ENCODE data around the gene GBX1.

The GBX1 gene

GRCh38 chr7:151144387-151144786 is 23.1 kb downstream of the GBX1 start:
- FAIRE-seq (no peak), DNase-seq (ENCODE audit: insufficient read length, low spot score) (no peak)
- TF ChIP-seq POU2F2 (IDR thresholded peaks at IDR 0.05; ENCODE audit: low read depth, low read length) (no peak), SPI1 (IDR thresholded peaks at IDR 0.05; ENCODE audit: low read depth, low read length) (no peak), POLR2A (IDR thresholded peaks at IDR 0.05; ENCODE audit: low read depth, low read length) (no peak), POLR2AphosphoS5 (IDR thresholded peaks at IDR 0.05; ENCODE audit: low read depth, low read length) (no peak), TAF1 (IDR thresholded peaks at IDR 0.05; ENCODE audit: low read depth, low read length) (no peak), PAX5 (IDR thresholded peaks at IDR 0.05; ENCODE audit: insufficient read depth, low read length, severe bottlenecking) (no peak)

DNA sequence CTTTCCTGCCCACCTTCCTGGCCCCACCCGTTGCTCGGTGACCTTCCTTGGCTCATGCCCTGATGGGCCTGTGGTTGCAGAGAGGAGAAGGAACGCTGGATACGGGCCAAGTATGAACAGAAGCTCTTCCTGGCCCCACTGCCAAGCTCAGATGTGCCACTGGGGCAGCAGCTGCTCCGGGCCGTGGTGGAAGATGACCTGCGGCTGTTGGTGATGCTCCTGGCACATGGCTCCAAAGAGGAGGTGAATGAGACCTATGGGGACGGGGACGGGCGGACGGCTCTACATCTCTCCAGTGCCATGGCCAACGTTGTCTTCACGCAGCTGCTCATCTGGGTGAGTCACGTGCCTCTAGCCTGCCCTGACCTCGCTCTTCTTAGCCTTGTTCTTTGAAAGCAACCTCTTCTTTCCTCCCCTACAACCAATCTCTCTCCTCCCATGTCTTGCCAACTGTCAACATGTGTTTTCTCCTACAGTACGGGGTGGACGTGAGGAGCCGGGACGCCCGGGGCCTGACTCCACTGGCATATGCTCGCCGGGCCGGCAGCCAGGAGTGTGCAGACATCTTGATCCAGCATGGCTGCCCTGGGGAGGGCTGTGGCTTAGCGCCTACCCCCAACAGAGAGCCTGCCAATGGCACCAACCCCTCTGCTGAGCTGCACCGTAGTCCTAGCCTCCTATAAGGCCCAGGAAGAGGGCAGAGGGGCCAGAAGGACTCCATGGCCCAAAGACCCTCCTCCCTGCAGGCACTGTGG is 24.1 kb downstream of the GBX1 start:
- DNase-seq (ENCODE audit: insufficient read length, low spot score) (no peak), FAIRE-seq (no peak)
- no peak for TF ChIP-seq TAF1 (IDR thresholded peaks at IDR 0.05; ENCODE audit: low read depth, low read length)
- no peak for TF ChIP-seq POLR2A (IDR thresholded peaks at IDR 0.05; ENCODE audit: low read depth, low read length)
- no peak for TF ChIP-seq PAX5 (IDR thresholded peaks at IDR 0.05; ENCODE audit: insufficient read depth, low read length, severe bottlenecking)
- TF ChIP-seq POU2F2 (IDR thresholded peaks at IDR 0.05; ENCODE audit: low read depth, low read length): no peak

DNA sequence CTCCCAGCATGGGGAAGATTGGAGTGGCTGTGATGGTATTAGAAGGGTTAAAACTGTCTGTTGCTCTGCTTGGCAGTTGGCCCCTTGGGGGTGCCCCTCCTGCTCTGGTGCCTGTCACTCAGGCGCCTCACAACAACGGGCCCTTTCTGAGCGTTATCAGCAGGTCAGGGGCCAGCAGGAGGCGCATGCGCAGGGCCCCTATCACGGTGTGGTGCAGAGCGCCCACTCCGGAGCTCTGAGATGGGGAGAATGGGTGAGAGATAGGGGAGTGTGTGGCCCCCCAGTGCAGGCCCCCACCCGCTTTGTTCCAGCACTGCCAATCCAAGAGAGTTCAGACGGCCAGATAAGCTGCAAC is 24.8 kb downstream of the GBX1 start:
- FAIRE-seq: no peak
- TF ChIP-seq TAF1 (IDR thresholded peaks at IDR 0.05; ENCODE audit: low read depth, low read length): no peak
- no peak for TF ChIP-seq POLR2A (IDR thresholded peaks at IDR 0.05; ENCODE audit: low read depth, low read length)
- DNase-seq (ENCODE audit: insufficient read length, low spot score): no peak

DNA sequence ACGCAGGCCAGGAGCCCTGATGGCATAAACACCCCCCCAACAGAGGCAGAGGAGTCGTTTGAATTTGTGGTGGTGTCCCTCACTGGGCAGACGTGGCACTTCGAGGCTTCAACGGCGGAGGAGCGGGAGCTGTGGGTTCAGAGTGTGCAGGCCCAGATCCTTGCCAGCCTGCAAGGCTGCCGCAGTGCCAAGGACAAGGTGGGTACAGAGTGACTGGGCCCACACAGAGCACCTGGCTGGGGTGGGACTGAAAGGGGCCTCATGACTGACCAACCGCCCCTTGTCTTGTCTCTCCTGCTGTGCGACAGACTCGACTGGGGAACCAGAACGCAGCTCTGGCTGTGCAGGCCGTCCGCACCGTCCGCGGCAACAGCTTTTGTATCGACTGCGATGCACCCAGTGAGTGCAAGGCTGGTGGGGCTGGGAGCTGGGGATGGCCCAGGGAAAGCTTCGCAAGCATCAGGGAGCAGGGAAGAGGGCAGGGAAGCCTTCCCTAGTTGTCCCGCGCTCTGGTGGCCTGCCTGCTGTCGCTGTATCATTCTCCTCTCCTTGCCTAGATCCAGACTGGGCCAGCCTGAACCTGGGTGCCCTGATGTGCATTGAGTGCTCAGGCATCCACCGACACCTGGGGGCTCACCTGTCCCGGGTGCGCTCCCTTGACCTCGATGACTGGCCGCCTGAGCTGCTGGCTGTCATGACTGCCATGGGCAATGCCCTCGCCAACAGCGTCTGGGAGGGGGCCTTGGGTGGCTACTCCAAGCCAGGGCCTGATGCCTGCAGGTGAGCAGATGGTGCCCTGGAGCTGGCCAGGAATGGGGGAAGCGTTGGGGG is 25.4 kb downstream of the GBX1 start:
- DNase-seq (ENCODE audit: insufficient read length, low spot score) (no peak), FAIRE-seq (no peak)
- TF ChIP-seq PAX5 (IDR thresholded peaks at IDR 0.05; ENCODE audit: insufficient read depth, low read length, severe bottlenecking): no peak
- no peak for TF ChIP-seq SPI1 (IDR thresholded peaks at IDR 0.05; ENCODE audit: low read depth, low read length)
- TF ChIP-seq POLR2A (IDR thresholded peaks at IDR 0.05; ENCODE audit: low read depth, low read length): no peak
- no peak for TF ChIP-seq POU2F2 (IDR thresholded peaks at IDR 0.05; ENCODE audit: low read depth, low read length)
- no peak for TF ChIP-seq TAF1 (IDR thresholded peaks at IDR 0.05; ENCODE audit: low read depth, low read length)
- TF ChIP-seq POLR2AphosphoS5 (IDR thresholded peaks at IDR 0.05; ENCODE audit: low read depth, low read length): no peak

GRCh38 chr7:151141311-151141854 is 26.1 kb downstream of the GBX1 start:
- TF ChIP-seq SPI1 (IDR thresholded peaks at IDR 0.05; ENCODE audit: low read depth, low read length) (no peak), TAF1 (IDR thresholded peaks at IDR 0.05; ENCODE audit: low read depth, low read length) (no peak), POLR2AphosphoS5 (IDR thresholded peaks at IDR 0.05; ENCODE audit: low read depth, low read length) (no peak), POU2F2 (IDR thresholded peaks at IDR 0.05; ENCODE audit: low read depth, low read length) (no peak), POLR2A (IDR thresholded peaks at IDR 0.05; ENCODE audit: low read depth, low read length) (no peak), PAX5 (IDR thresholded peaks at IDR 0.05; ENCODE audit: insufficient read depth, low read length, severe bottlenecking) (no peak)
- FAIRE-seq: no peak
- no peak for DNase-seq (ENCODE audit: insufficient read length, low spot score)

DNA sequence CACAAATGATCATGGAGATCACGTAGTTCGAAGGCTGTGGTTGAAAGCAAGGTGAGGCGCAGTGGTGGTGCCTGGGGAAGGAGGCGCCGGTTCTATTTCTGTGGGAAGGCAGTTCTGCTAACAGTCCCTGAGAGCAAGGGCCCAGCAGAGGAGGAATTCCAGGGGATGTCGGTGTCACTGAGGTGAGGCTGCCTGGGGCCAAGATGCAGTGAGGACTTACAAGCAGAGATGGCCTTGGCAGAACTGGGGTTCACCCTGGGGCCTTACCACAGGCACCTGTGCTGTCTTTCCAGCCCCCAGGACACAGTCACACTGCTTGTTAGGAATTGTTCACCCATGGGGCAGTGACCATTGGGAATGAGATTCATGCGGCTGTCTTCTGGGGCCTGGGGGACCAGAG is 26.7 kb downstream of the GBX1 start:
- FAIRE-seq: no peak
- no peak for DNase-seq (ENCODE audit: insufficient read length, low spot score)
- TF ChIP-seq POLR2A (IDR thresholded peaks at IDR 0.05; ENCODE audit: low read depth, low read length): no peak
- no peak for TF ChIP-seq POU2F2 (IDR thresholded peaks at IDR 0.05; ENCODE audit: low read depth, low read length)
- TF ChIP-seq SPI1 (IDR thresholded peaks at IDR 0.05; ENCODE audit: low read depth, low read length): no peak
- no peak for TF ChIP-seq TAF1 (IDR thresholded peaks at IDR 0.05; ENCODE audit: low read depth, low read length)

GRCh38 chr7:151139791-151140190 is 27.7 kb downstream of the GBX1 start:
- DNase-seq (ENCODE audit: insufficient read length, low spot score): no peak
- no peak for FAIRE-seq
- TF ChIP-seq SPI1 (IDR thresholded peaks at IDR 0.05; ENCODE audit: low read depth, low read length): no peak
- TF ChIP-seq TAF1 (IDR thresholded peaks at IDR 0.05; ENCODE audit: low read depth, low read length): no peak

GRCh38 chr7:151139071-151139790 is 28.3 kb downstream of the GBX1 start:
- TF ChIP-seq POU2F2 (IDR thresholded peaks at IDR 0.05; ENCODE audit: low read depth, low read length) (no peak), PAX5 (IDR thresholded peaks at IDR 0.05; ENCODE audit: insufficient read depth, low read length, severe bottlenecking) (no peak), TAF1 (IDR thresholded peaks at IDR 0.05; ENCODE audit: low read depth, low read length) (no peak), POLR2A (IDR thresholded peaks at IDR 0.05; ENCODE audit: low read depth, low read length) (no peak), POLR2AphosphoS5 (IDR thresholded peaks at IDR 0.05; ENCODE audit: low read depth, low read length) (no peak), SPI1 (IDR thresholded peaks at IDR 0.05; ENCODE audit: low read depth, low read length) (no peak)
- peak; percentile 18 for DNase-seq (ENCODE audit: insufficient read length, low spot score)
- FAIRE-seq: no peak

- TF ChIP-seq PAX5 (IDR thresholded peaks at IDR 0.05; ENCODE audit: insufficient read depth, low read length, severe bottlenecking): no peak
- TF ChIP-seq POLR2AphosphoS5 (IDR thresholded peaks at IDR 0.05; ENCODE audit: low read depth, low read length): no peak
- no peak for TF ChIP-seq TAF1 (IDR thresholded peaks at IDR 0.05; ENCODE audit: low read depth, low read length)
- no peak for TF ChIP-seq SPI1 (IDR thresholded peaks at IDR 0.05; ENCODE audit: low read depth, low read length)
- peak; percentile 27 for DNase-seq (ENCODE audit: insufficient read length, low spot score)
- FAIRE-seq: no peak
Measured at GRCh38 chr7:151138153-151138851, 29.2 kb downstream of the GBX1 start.

Measured in GM12891 (cell line).